Measurements from ENCODE around the gene ERVFRD-1. TPM values are rescaled to one million over a fixed set of nuclear protein-coding genes. Genes with fewer than 3 reads are reported as not detected.

The ERVFRD-1 gene
- total RNA-seq, result 1 to 10 TPM in 1 of 6 donors, under 1 TPM in 3, not detected in 2; 0.46 to 1.3 (median 0.61) TPM

- H3K9me3 ChIP-seq, result no peaks in the 10 kb centered on the region
- ATAC-seq (ENCODE audit: low FRiP score in 2 of 2) (no peak), DNase-seq (no peak)
- WGBS, 2 donors, result 65 to 71% methylated on average over 15 to 16 of the region's 16 CpGs
- no peaks in the 10 kb centered on the region for H3K36me3 ChIP-seq
- H3K4me1 ChIP-seq, result peaks cover 0 to 18% (median 13%) of the 10 kb centered on the region in 4 donors
- H3K27ac ChIP-seq, result peak within 1 kb of the TSS in 1 of 4 donors; percentile 40
- no peaks in the 10 kb centered on the region for H3K27me3 ChIP-seq
- TF ChIP-seq POLR2AphosphoS5 (IDR thresholded peaks at IDR 0.05) (no peak), EP300 (IDR thresholded peaks at IDR 0.05) (no peak), CTCF (IDR thresholded peaks at IDR 0.05) (no peak), POLR2A (IDR thresholded peaks at IDR 0.05) (no peak)
- peak within 1 kb of the TSS in 3 of 4 donors; percentile 19 to 41 (median 32) for H3K4me3 ChIP-seq
Observed at GRCh38 chr6:11110921-11111768, at the start of gene ERVFRD-1. Gene ERVFRD-1 (minus strand): TSS chr6:11111725. CDS start chr6:11105310, 6,415 bp downstream.

- ATAC-seq (ENCODE audit: low FRiP score in 2 of 2), result no peak
- no peak for DNase-seq
- Histone ChIP-seq H3K27me3 (no peaks in the 10 kb centered on the region), H3K9me3 (no peaks in the 10 kb centered on the region), H3K4me3 (no peak overlapping the region), H3K36me3 (no peaks in the 10 kb centered on the region), H3K4me1 (no peaks in the 10 kb centered on the region), H3K27ac (no peak overlapping the region)
- 62 to 66% methylated on average over 1 of the region's 1 CpG for WGBS, 2 donors
- no peak for TF ChIP-seq POLR2AphosphoS5 (IDR thresholded peaks at IDR 0.05)
- no peak for TF ChIP-seq POLR2A (IDR thresholded peaks at IDR 0.05)
- no peak for TF ChIP-seq CTCF (IDR thresholded peaks at IDR 0.05)
- TF ChIP-seq EP300 (IDR thresholded peaks at IDR 0.05), result no peak
Observed at GRCh38 chr6:11160199-11160598, 48.7 kb upstream of the ERVFRD-1 start.

- no peaks in the 10 kb centered on the region for H3K27me3 ChIP-seq
- TF ChIP-seq EP300 (IDR thresholded peaks at IDR 0.05) (no peak), CTCF (IDR thresholded peaks at IDR 0.05) (no peak), POLR2A (IDR thresholded peaks at IDR 0.05) (no peak), POLR2AphosphoS5 (IDR thresholded peaks at IDR 0.05) (no peak)
- H3K9me3 ChIP-seq, result no peaks in the 10 kb centered on the region
- ATAC-seq (ENCODE audit: low FRiP score in 2 of 2) (no peak), DNase-seq (no peak)
- no peaks in the 10 kb centered on the region for H3K4me1 ChIP-seq
- no peak overlapping the region for H3K27ac ChIP-seq
- H3K4me3 ChIP-seq, result no peak overlapping the region
- no peaks in the 10 kb centered on the region for H3K36me3 ChIP-seq
Observed at GRCh38 chr6:11155589-11155988, 44.1 kb upstream of the ERVFRD-1 start.

- H3K27me3 ChIP-seq, result no peaks in the 10 kb centered on the region
- no peaks in the 10 kb centered on the region for H3K4me1 ChIP-seq
- TF ChIP-seq POLR2A (IDR thresholded peaks at IDR 0.05), result no peak
- no peak for TF ChIP-seq POLR2AphosphoS5 (IDR thresholded peaks at IDR 0.05)
- TF ChIP-seq CTCF (IDR thresholded peaks at IDR 0.05), result no peak
- no peak for TF ChIP-seq EP300 (IDR thresholded peaks at IDR 0.05)
- no peaks in the 10 kb centered on the region for H3K36me3 ChIP-seq
- peak overlapping the region in 1 of 4 donors; percentile 32 for H3K4me3 ChIP-seq
- WGBS, 2 donors, result 95% methylated on average over 6 of the region's 6 CpGs
- DNase-seq, result no peak
- no peaks in the 10 kb centered on the region for H3K9me3 ChIP-seq
- peak overlapping the region in 1 of 4 donors; percentile 34 for H3K27ac ChIP-seq
- ATAC-seq (ENCODE audit: low FRiP score in 2 of 2), result no peak
Observed at GRCh38 chr6:11153447-11153846, 41.9 kb upstream of the ERVFRD-1 start.

GRCh38 chr6:11152581-11152980 is 41.1 kb upstream of the ERVFRD-1 start:
- TF ChIP-seq POLR2AphosphoS5 (IDR thresholded peaks at IDR 0.05) (no peak), CTCF (IDR thresholded peaks at IDR 0.05) (no peak), POLR2A (IDR thresholded peaks at IDR 0.05) (no peak)
- Histone ChIP-seq H3K9me3 (no peaks in the 10 kb centered on the region), H3K27ac (no peak overlapping the region), H3K4me1 (no peaks in the 10 kb centered on the region), H3K4me3 (no peak overlapping the region), H3K27me3 (no peaks in the 10 kb centered on the region), H3K36me3 (no peaks in the 10 kb centered on the region)
- ATAC-seq (ENCODE audit: low FRiP score in 2 of 2) (no peak), DNase-seq (no peak)

All from upper lobe of left lung (tissue), 6 donors.